Neural cell (in vitro differentiated cells): ENCODE results near the gene CAMK1D. TPM values are rescaled to one million over a fixed set of nuclear protein-coding genes. Genes with fewer than 3 reads are reported as not detected.

ENCODE experiments used
- H2AFZ ChIP-seq: fragments of 200-600, 300-800 bp; sonication (generic), shearing (Covaris generic); 2 replicates; pipeline ENCODE4 v1.6.0; 2014; ENCODE audit warnings: low read depth, mild to moderate bottlenecking, antibody characterized with exemption, low read length, moderate library complexity
- H3F3A ChIP-seq: fragments of 200-600 bp; shearing (Covaris generic); 2 replicates; pipeline ENCODE4 v1.6.1; 2016; ENCODE audit warnings: mild to moderate bottlenecking, moderate library complexity, mixed read lengths, antibody characterized with exemption, low read length; ENCODE audit not compliant: insufficient read depth, poor library complexity, severe bottlenecking
- H3K27ac ChIP-seq: fragments of 200-600, 300-800 bp; sonication (generic), shearing (Covaris generic); 2 replicates; pipeline ENCODE4 v1.5.1; 2014; ENCODE audit warnings: mild to moderate bottlenecking, low read length, moderate library complexity
- H3K27me3 ChIP-seq: fragments of 300-800, 200-600 bp; sonication (generic), shearing (Covaris generic); 2 replicates; pipeline ENCODE4 v1.6.0; 2014; ENCODE audit warnings: mild to moderate bottlenecking, low read depth, low read length, moderate library complexity; ENCODE audit not compliant: insufficient read depth
- H3K36me3 ChIP-seq: fragments of 300-800, 200-600 bp; sonication (generic), shearing (Covaris generic); 2 replicates; pipeline ENCODE4 v1.5.1; 2014; ENCODE audit warnings: mild to moderate bottlenecking, antibody characterized with exemption, low read length, moderate library complexity; ENCODE audit not compliant: insufficient read depth
- H3K4me2 ChIP-seq: fragments of 300-800, 200-600 bp; sonication (generic), shearing (Covaris generic); 2 replicates; pipeline ENCODE4 v1.6.0; 2014; ENCODE audit warnings: mild to moderate bottlenecking, low read length
- H3K4me3 ChIP-seq: fragments of 300-800, 200-600 bp; sonication (generic), shearing (Covaris generic); 2 replicates; pipeline ENCODE4 v1.5.1; 2014; ENCODE audit warnings: mild to moderate bottlenecking, low read length, moderate library complexity
- H3K79me2 ChIP-seq: fragments of 200-600 bp; shearing (Covaris generic); replicated peaks from 2 replicates; pipeline ENCODE4 v1.6.0; 2014; ENCODE audit warnings: mild to moderate bottlenecking, low read length, moderate library complexity; ENCODE audit not compliant: insufficient read depth
- H3K9ac ChIP-seq: fragments of 300-800, 200-600 bp; sonication (generic), shearing (Covaris generic); 2 replicates; pipeline ENCODE4 v1.6.1; 2016; ENCODE audit warnings: mild to moderate bottlenecking, low read length, mixed read lengths
- H3K9me2 ChIP-seq: fragments of 200-600 bp; shearing (Covaris generic); 2 replicates; pipeline ENCODE4 v1.6.1; 2016; ENCODE audit warnings: mild to moderate bottlenecking, low read length, mixed read lengths; ENCODE audit not compliant: insufficient read depth
- H3K9me3 ChIP-seq: fragments of 200-600, 300-800 bp; sonication (generic), shearing (Covaris generic); 2 replicates; pipeline ENCODE4 v1.6.1; 2016; ENCODE audit warnings: mild to moderate bottlenecking, mixed run types, low read length, moderate library complexity, mixed read lengths
- H4K20me1 ChIP-seq: fragments of 200-600 bp; shearing (Covaris generic); 2 replicates; pipeline ENCODE4 v1.6.1; 2016; ENCODE audit warnings: mild to moderate bottlenecking, mixed run types; ENCODE audit not compliant: insufficient read depth
- EP300 ChIP-seq: fragments of 450-650 bp; conservative IDR thresholded peaks from 2 replicates; pipeline ENCODE4 v1.6.1; 2014; ENCODE audit warnings: antibody characterized with exemption, mild to moderate bottlenecking, moderate library complexity; ENCODE audit not compliant: poor library complexity, severe bottlenecking
- EZH2 ChIP-seq: fragments of 200-600, 300-800 bp; shearing (Covaris generic), sonication (generic); IDR thresholded peaks from 2 replicates; pipeline ENCODE4 v1.6.1; 2014; ENCODE audit warnings: antibody characterized with exemption, low read length, borderline replicate concordance, mild to moderate bottlenecking; ENCODE audit not compliant: insufficient read depth, poor library complexity, severe bottlenecking
- MXI1 ChIP-seq: fragments of 450-650 bp; conservative IDR thresholded peaks from 2 replicates; pipeline ENCODE4 v1.6.1; 2014; ENCODE audit warnings: antibody characterized with exemption, mild to moderate bottlenecking; ENCODE audit not compliant: poor library complexity, severe bottlenecking
- POLR2AphosphoS5 ChIP-seq: IDR thresholded peaks from 2 replicates; pipeline ENCODE4 v1.6.1; 2012
- RAD21 ChIP-seq: fragments of 450-650 bp; conservative IDR thresholded peaks from 2 replicates; pipeline ENCODE4 v1.6.1; 2014; ENCODE audit warnings: antibody characterized with exemption, mild to moderate bottlenecking, moderate library complexity
- SMC3 ChIP-seq: fragments of 450-650 bp; conservative IDR thresholded peaks from 2 replicates; pipeline ENCODE4 v1.6.1; 2014; ENCODE audit warnings: antibody characterized with exemption, mild to moderate bottlenecking, moderate library complexity; ENCODE audit not compliant: poor library complexity
- TAF1 ChIP-seq: IDR thresholded peaks from 2 replicates; pipeline ENCODE4 v1.6.1; 2012; ENCODE audit warnings: low read depth
- polyA plus RNA-seq: library from polyadenylated mRNA; depleted of rRNA; stranded (reverse); fragments of >200 nt; gene quantifications from 2 replicates; pipeline ENCODE4 v1.2.3, GENCODE V29; 2014
- TF ChIP-seq, protein P1 (sequence below): IDR thresholded peaks from 2 replicates; pipeline ENCODE4 v1.6.1; 2012; ENCODE audit warnings: borderline replicate concordance
- TF ChIP-seq, protein P2 (sequence below): fragments of 450-650 bp; IDR thresholded peaks from 2 replicates; pipeline ENCODE4 v1.5.1; 2014; ENCODE audit warnings: antibody characterized with exemption, mild to moderate bottlenecking, moderate library complexity; ENCODE audit not compliant: poor library complexity, severe bottlenecking

The CAMK1D gene
- polyA plus RNA-seq, 1 donor from 2014 or later = 13.8 TPM

- Histone ChIP-seq H2AFZ (no peak overlapping the region), H3K79me2 (no peaks in the 10 kb centered on the region), H3K27ac (no peak overlapping the region), H3K36me3 (no peaks in the 10 kb centered on the region), H3F3A (no peaks in the 10 kb centered on the region), H3K4me2 (no peak overlapping the region), H4K20me1 (no peaks in the 10 kb centered on the region), H3K27me3 (no peaks in the 10 kb centered on the region), H3K9me2 (no peaks in the 10 kb centered on the region), H3K9me3 (no peaks in the 10 kb centered on the region), H3K9ac (no peak overlapping the region), H3K4me3 (no peak overlapping the region)
- TF ChIP-seq MXI1 = no peak
- no peak for TF ChIP-seq TAF1
- TF ChIP-seq, protein P1, sequence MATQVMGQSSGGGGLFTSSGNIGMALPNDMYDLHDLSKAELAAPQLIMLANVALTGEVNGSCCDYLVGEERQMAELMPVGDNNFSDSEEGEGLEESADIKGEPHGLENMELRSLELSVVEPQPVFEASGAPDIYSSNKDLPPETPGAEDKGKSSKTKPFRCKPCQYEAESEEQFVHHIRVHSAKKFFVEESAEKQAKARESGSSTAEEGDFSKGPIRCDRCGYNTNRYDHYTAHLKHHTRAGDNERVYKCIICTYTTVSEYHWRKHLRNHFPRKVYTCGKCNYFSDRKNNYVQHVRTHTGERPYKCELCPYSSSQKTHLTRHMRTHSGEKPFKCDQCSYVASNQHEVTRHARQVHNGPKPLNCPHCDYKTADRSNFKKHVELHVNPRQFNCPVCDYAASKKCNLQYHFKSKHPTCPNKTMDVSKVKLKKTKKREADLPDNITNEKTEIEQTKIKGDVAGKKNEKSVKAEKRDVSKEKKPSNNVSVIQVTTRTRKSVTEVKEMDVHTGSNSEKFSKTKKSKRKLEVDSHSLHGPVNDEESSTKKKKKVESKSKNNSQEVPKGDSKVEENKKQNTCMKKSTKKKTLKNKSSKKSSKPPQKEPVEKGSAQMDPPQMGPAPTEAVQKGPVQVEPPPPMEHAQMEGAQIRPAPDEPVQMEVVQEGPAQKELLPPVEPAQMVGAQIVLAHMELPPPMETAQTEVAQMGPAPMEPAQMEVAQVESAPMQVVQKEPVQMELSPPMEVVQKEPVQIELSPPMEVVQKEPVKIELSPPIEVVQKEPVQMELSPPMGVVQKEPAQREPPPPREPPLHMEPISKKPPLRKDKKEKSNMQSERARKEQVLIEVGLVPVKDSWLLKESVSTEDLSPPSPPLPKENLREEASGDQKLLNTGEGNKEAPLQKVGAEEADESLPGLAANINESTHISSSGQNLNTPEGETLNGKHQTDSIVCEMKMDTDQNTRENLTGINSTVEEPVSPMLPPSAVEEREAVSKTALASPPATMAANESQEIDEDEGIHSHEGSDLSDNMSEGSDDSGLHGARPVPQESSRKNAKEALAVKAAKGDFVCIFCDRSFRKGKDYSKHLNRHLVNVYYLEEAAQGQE = no peak
- no peak for TF ChIP-seq EP300
- no peak for TF ChIP-seq POLR2AphosphoS5
- no peak for TF ChIP-seq RAD21
Observed at GRCh38 chr10:12476656-12477055, 127.3 kb downstream of the CAMK1D start.

DNA sequence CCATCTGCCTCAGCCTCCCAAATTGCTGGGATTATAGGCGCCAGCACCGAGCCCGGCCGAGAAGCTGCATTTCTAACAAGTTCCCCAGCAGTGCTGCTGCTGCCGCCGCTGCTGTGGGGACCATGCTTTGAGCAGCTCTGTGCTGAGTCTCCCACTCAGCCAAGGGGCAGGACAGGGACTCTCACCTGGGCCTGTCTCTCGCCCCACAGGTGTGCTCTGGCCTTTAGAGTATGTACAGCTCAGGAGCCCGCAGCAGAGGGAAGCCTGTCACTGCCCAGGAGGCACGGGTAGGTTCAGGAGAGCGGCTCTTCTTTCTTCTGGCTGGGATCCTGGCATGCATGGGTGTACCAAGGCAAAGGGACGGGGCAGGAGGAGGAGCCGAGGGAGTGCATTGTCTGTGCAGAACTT lies 130.1 kb downstream of the CAMK1D start:
- H3K79me2 ChIP-seq = no peaks in the 10 kb centered on the region
- no peak overlapping the region for H3K9ac ChIP-seq
- no peaks in the 10 kb centered on the region for H3F3A ChIP-seq
- no peak overlapping the region for H2AFZ ChIP-seq
- H3K9me2 ChIP-seq = no peaks in the 10 kb centered on the region
- no peaks in the 10 kb centered on the region for H3K36me3 ChIP-seq
- H3K27me3 ChIP-seq = no peaks in the 10 kb centered on the region
- no peak overlapping the region for H3K27ac ChIP-seq
- H3K4me2 ChIP-seq = no peak overlapping the region
- no peak overlapping the region for H3K4me3 ChIP-seq
- H3K9me3 ChIP-seq = no peaks in the 10 kb centered on the region
- H4K20me1 ChIP-seq = no peaks in the 10 kb centered on the region
- TF ChIP-seq TAF1 = no peak
- no peak for TF ChIP-seq MXI1
- TF ChIP-seq SMC3 = no peak
- TF ChIP-seq EZH2 = no peak
- no peak for TF ChIP-seq RAD21
- TF ChIP-seq, protein P2, sequence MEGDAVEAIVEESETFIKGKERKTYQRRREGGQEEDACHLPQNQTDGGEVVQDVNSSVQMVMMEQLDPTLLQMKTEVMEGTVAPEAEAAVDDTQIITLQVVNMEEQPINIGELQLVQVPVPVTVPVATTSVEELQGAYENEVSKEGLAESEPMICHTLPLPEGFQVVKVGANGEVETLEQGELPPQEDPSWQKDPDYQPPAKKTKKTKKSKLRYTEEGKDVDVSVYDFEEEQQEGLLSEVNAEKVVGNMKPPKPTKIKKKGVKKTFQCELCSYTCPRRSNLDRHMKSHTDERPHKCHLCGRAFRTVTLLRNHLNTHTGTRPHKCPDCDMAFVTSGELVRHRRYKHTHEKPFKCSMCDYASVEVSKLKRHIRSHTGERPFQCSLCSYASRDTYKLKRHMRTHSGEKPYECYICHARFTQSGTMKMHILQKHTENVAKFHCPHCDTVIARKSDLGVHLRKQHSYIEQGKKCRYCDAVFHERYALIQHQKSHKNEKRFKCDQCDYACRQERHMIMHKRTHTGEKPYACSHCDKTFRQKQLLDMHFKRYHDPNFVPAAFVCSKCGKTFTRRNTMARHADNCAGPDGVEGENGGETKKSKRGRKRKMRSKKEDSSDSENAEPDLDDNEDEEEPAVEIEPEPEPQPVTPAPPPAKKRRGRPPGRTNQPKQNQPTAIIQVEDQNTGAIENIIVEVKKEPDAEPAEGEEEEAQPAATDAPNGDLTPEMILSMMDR = no peak
- TF ChIP-seq POLR2AphosphoS5 = no peak
- no peak for TF ChIP-seq EP300
- TF ChIP-seq, protein P1 = no peak
